ENCODE results near the gene FGD6.

DNA sequence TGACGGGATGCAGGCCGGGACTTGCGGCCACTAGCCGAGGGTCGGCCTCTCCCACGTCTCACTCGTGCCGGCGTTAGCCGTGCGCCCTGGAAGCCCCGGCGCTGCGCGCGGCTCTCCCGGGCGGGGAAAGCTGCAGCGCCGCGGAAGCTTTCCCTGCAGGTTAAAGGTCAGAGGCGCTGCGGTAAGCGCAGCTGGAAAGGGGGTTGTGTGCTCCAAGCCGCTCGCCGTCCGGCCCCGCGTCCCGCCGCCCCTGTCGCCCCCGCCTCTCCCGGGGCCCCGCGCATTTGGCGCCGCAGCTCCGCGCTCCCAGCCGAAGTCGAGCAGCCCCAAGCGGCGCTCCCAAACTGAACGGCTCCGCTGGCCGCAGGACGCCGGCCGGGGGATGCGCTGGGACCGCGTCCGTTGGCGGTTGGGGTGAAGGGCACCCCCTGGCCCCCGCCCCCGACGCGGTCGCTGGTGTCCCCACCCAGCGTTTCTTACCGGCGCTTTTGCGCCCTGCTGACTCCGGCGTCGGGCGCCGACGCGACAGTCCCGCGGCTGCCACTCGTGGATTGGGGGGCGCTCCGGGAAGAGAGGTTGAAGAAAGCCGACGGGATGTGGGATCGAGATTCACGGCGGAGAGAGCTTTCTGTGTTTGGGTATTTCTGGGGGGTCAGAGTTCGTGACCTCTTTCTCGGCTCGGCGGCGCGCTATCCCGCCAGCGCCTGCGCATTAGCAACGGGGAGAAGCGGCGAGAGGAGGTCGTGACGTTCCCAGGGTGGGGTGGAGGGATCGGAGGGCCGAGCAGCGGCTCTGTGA is 144.2 kb downstream of the FGD6 start, which contains the start of gene NR2C1:
- no peak for TF ChIP-seq CTCF (conservative IDR thresholded peaks at IDR 0.05 in 1 of 2, IDR thresholded peaks at IDR 0.05 in 1 of 2; ENCODE audit: low read depth in 1 of 2, low read length in 2 of 2)
- TF ChIP-seq EZH2 (IDR thresholded peaks at IDR 0.05; ENCODE audit: low read length, missing control alignments) = no peak

Data from fibroblast of lung (primary cell).